ENCODE measurements around the gene PIGH. TPM values are rescaled to one million over a fixed set of nuclear protein-coding genes. Genes with fewer than 3 reads are reported as not detected.
"Not testable (repeated sequence)": the region's sequence is repeated elsewhere in the genome, so short reads cannot be mapped to it uniquely, and the experiment has no call there.

The PIGH gene
- total RNA-seq, 1 donor from 2014 or later: 26.4 TPM

- H3K27ac Mint-ChIP-seq: no peak overlapping the region
- intact Hi-C loops (cut with micrococcal nuclease): loop anchor here (5.0 kb wide), 1 partner anchor 44 kb away; no protein-coding TSS in a partner anchor
- TF ChIP-seq CTCF (IDR thresholded peaks at IDR 0.05): no peak
- H3K27me3 Mint-ChIP-seq: no peaks in the 10 kb centered on the region
- DNase-seq (no peak), ATAC-seq (ENCODE audit: low read depth) (no peak)
- no peaks in the 10 kb centered on the region for H3K4me1 Mint-ChIP-seq
- POLR2A ChIA-PET: no interaction called here
- H3K9me3 Mint-ChIP-seq: no peaks in the 10 kb centered on the region
- peaks cover 2% of the 10 kb centered on the region for H3K36me3 Mint-ChIP-seq (ENCODE audit: low read depth)
- CTCF ChIA-PET: interaction anchor here (1.3 kb wide), 1 partner anchor 59 kb away, joined by 3 read pairs; no protein-coding TSS in a partner anchor
- H3K4me3 Mint-ChIP-seq: no peak overlapping the region
Measured at GRCh38 chr14:67630938-67631337, 30.9 kb upstream of the PIGH start.

- H3K4me1 Mint-ChIP-seq: no peaks in the 10 kb centered on the region
- no peak for ATAC-seq (ENCODE audit: low read depth)
- intact Hi-C loops (cut with micrococcal nuclease): loop anchor here (5.0 kb wide), 1 partner anchor 43 kb away; no protein-coding TSS in a partner anchor
- POLR2A ChIA-PET: no interaction called here
- H3K9me3 Mint-ChIP-seq: no peaks in the 10 kb centered on the region
- no peaks in the 10 kb centered on the region for H3K27me3 Mint-ChIP-seq
- H3K36me3 Mint-ChIP-seq (ENCODE audit: low read depth): peaks cover 2% of the 10 kb centered on the region
- CTCF ChIA-PET: no interaction called here
- H3K4me3 Mint-ChIP-seq: no peak overlapping the region
- TF ChIP-seq CTCF (IDR thresholded peaks at IDR 0.05): no peak
- DNase-seq: no peak
- no peak overlapping the region for H3K27ac Mint-ChIP-seq
Measured at GRCh38 chr14:67630186-67630585, 30.1 kb upstream of the PIGH start.

DNA sequence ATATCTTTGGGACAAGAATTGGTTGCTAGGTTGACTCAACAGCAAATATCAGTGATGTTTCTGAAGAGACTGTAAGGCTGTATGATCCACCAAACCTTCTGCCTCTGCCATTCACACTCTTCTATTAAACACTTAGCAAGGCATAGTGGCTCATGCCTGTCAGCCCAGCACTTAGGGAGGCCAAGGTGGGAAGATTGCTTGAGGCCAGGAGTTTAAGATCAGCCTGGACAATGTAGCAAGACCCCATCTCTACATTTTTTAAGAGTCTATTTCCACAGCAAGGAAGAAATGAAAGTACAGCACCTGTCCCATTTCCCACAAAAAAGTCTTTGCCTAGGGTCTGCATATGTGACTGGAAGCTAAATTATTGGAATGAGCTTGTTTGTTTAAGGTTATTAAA, 27.5 kb upstream of the PIGH start:
- ChIA-PET POLR2A (no interaction called here), CTCF (no interaction called here)
- DNase-seq (no peak), ATAC-seq (ENCODE audit: low read depth) (no peak)
- no peaks in the 10 kb centered on the region for H3K27me3 Mint-ChIP-seq
- intact Hi-C loops (cut with micrococcal nuclease): no loop called here
- no peaks in the 10 kb centered on the region for H3K9me3 Mint-ChIP-seq
- peaks cover 2% of the 10 kb centered on the region for H3K36me3 Mint-ChIP-seq (ENCODE audit: low read depth)
- H3K27ac Mint-ChIP-seq: no peak overlapping the region
- no peaks in the 10 kb centered on the region for H3K4me1 Mint-ChIP-seq
- TF ChIP-seq CTCF (IDR thresholded peaks at IDR 0.05): no peak
- H3K4me3 Mint-ChIP-seq: no peak overlapping the region

DNA sequence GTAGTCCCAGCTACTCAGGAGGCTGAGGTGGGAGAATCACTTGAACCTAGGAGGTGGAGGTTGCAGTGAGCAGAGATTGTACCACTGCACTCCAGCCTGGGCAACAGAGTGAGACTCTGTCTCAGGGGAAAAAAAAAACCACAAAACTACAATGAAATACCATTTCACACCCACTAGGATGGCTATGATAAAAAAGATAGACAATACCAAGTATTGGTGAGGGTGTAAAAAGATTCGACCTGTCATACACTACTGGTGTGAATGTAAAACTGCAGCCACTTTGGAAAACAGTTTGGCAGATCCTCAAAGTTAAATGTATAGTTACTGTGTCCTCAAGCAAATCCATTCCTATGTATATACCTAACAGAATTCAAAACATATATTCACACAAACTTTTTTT, 26.1 kb upstream of the PIGH start:
- H3K4me3 Mint-ChIP-seq; H3K27me3 Mint-ChIP-seq; intact Hi-C loops (cut with micrococcal nuclease); H3K4me1 Mint-ChIP-seq; H3K9me3 Mint-ChIP-seq; ATAC-seq (ENCODE audit: low read depth); DNase-seq; H3K27ac Mint-ChIP-seq; H3K36me3 Mint-ChIP-seq (ENCODE audit: low read depth); POLR2A ChIA-PET: not testable (repeated sequence)
- CTCF ChIA-PET: interaction anchor here (1.2 kb wide), 1 partner anchor 41 kb away, joined by 3 read pairs; no protein-coding TSS in a partner anchor

DNA sequence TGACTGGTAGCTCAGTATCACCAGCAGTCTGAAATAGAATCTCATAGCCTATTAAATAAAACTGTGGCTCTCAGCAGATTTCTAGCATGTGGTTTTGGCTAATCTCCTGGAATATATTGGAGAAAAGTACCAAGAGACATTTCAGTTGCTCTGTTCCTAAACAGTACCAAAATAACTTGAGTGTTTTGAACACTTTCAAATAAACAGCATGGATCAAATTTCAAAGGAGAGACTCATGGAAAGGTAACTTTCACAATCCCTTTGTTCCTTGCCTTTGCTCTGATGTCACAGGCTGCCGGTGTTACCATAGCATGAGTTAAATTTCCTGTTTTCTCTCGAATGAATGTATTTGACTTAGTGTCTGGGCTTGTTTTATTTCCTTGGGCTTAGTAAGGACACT, 23.0 kb upstream of the PIGH start:
- no peak overlapping the region for H3K27ac Mint-ChIP-seq
- ATAC-seq (ENCODE audit: low read depth) (no peak), DNase-seq (no peak)
- TF ChIP-seq CTCF (IDR thresholded peaks at IDR 0.05): no peak
- POLR2A ChIA-PET: no interaction called here
- H3K4me1 Mint-ChIP-seq: peaks cover 25% of the 10 kb centered on the region
- H3K36me3 Mint-ChIP-seq (ENCODE audit: low read depth): no peaks in the 10 kb centered on the region
- no peaks in the 10 kb centered on the region for H3K27me3 Mint-ChIP-seq
- intact Hi-C loops (cut with micrococcal nuclease): no loop called here
- CTCF ChIA-PET: no interaction called here
- H3K4me3 Mint-ChIP-seq: no peak overlapping the region
- H3K9me3 Mint-ChIP-seq: no peaks in the 10 kb centered on the region

DNA sequence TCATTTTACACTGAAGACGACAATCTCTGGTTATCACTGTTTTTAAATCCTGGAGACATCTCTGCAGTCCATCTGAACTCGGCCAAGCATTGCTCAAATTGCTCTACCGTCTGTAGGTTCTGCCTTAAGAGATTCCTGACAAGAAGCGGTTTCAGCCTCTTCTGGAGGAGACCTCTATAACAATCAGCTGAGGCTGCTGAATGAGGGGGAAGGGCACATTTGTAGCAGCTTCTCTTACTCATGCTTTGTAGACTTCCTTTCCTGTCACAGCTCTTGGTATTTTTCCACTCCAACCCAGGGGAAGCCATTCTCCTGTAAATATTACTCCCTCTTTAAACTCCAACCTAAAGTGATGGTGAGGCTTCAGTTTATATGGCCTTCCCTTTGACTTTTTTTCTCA, 22.6 kb upstream of the PIGH start:
- H3K36me3 Mint-ChIP-seq (ENCODE audit: low read depth): no peaks in the 10 kb centered on the region
- H3K27me3 Mint-ChIP-seq: no peaks in the 10 kb centered on the region
- no peak for DNase-seq
- no peak for ATAC-seq (ENCODE audit: low read depth)
- intact Hi-C loops (cut with micrococcal nuclease): no loop called here
- no peaks in the 10 kb centered on the region for H3K9me3 Mint-ChIP-seq
- H3K27ac Mint-ChIP-seq: no peak overlapping the region
- no peak overlapping the region for H3K4me3 Mint-ChIP-seq
- POLR2A ChIA-PET: no interaction called here
- CTCF ChIA-PET: no interaction called here
- TF ChIP-seq CTCF (IDR thresholded peaks at IDR 0.05): no peak
- H3K4me1 Mint-ChIP-seq: peaks cover 25% of the 10 kb centered on the region

Data from activated B cell treated with CpG ODN at 0.5 μM for 24 hours (primary cell).